ENCODE data around the gene PTRH2.

PTRH2 gene

GRCh38 chr17:59727817-59728533, 20.7 kb upstream of the PTRH2 start:
- H3K36me3 ChIP-seq (ENCODE audit: insufficient read depth), result no peaks in the 10 kb centered on the region
- TF ChIP-seq CTCF (conservative IDR thresholded peaks at IDR 0.05; ENCODE audit: low read depth, low read length), result no peak
- no peak overlapping the region for H3K4me2 ChIP-seq
- H3K79me2 ChIP-seq (ENCODE audit: insufficient read depth, low read depth), result peaks cover 24% of the 10 kb centered on the region; the same call in 1 of the 2 replicates
- H3K9ac ChIP-seq, result no peak overlapping the region
- no peak overlapping the region for H3K27ac ChIP-seq
- H2AFZ ChIP-seq (ENCODE audit: low read depth), result no peak overlapping the region
- no peaks in the 10 kb centered on the region for H4K20me1 ChIP-seq (ENCODE audit: insufficient read depth)
- no peak overlapping the region for H3K4me3 ChIP-seq (IDR thresholded peaks at IDR 0.05; ENCODE audit: insufficient read depth, low read depth, low read length)
- peaks cover 4% of the 10 kb centered on the region for H3K4me1 ChIP-seq (ENCODE audit: low read depth, poor library complexity, severe bottlenecking)
- no peaks in the 10 kb centered on the region for H3K27me3 ChIP-seq (ENCODE audit: insufficient read depth, low read depth)

- no peaks in the 10 kb centered on the region for H3K36me3 ChIP-seq (ENCODE audit: insufficient read depth)
- no peak overlapping the region for H3K4me3 ChIP-seq (IDR thresholded peaks at IDR 0.05; ENCODE audit: insufficient read depth, low read depth, low read length)
- H2AFZ ChIP-seq (ENCODE audit: low read depth), result no peak overlapping the region
- H3K27me3 ChIP-seq (ENCODE audit: insufficient read depth, low read depth), result no peaks in the 10 kb centered on the region
- H4K20me1 ChIP-seq (ENCODE audit: insufficient read depth), result no peaks in the 10 kb centered on the region
- TF ChIP-seq CTCF (conservative IDR thresholded peaks at IDR 0.05; ENCODE audit: low read depth, low read length), result no peak
- no peak overlapping the region for H3K27ac ChIP-seq
- peaks cover 38% of the 10 kb centered on the region; the same call in 1 of the 2 replicates for H3K79me2 ChIP-seq (ENCODE audit: insufficient read depth, low read depth)
- no peak overlapping the region for H3K4me2 ChIP-seq
- H3K4me1 ChIP-seq (ENCODE audit: low read depth, poor library complexity, severe bottlenecking), result peaks cover 4% of the 10 kb centered on the region
- no peak overlapping the region for H3K9ac ChIP-seq
Measured at GRCh38 chr17:59725691-59726090, 18.5 kb upstream of the PTRH2 start.

- Histone ChIP-seq H3K4me3 (IDR thresholded peaks at IDR 0.05; ENCODE audit: insufficient read depth, low read depth, low read length) (no peak overlapping the region), H3K9ac (no peak overlapping the region), H3K79me2 (ENCODE audit: insufficient read depth, low read depth) (peaks cover 52% of the 10 kb centered on the region; the same call in 1 of the 2 replicates), H3K4me1 (ENCODE audit: low read depth, poor library complexity, severe bottlenecking) (no peaks in the 10 kb centered on the region), H3K27ac (no peak overlapping the region), H3K4me2 (no peak overlapping the region), H4K20me1 (ENCODE audit: insufficient read depth) (no peaks in the 10 kb centered on the region), H3K27me3 (ENCODE audit: insufficient read depth, low read depth) (no peaks in the 10 kb centered on the region), H2AFZ (ENCODE audit: low read depth) (no peak overlapping the region), H3K36me3 (ENCODE audit: insufficient read depth) (no peaks in the 10 kb centered on the region)
- TF ChIP-seq CTCF (conservative IDR thresholded peaks at IDR 0.05; ENCODE audit: low read depth, low read length), result no peak
Measured at GRCh38 chr17:59723607-59724006, 16.4 kb upstream of the PTRH2 start.

GRCh38 chr17:59723041-59723440, 15.8 kb upstream of the PTRH2 start:
- Histone ChIP-seq H3K4me1 (ENCODE audit: low read depth, poor library complexity, severe bottlenecking) (no peaks in the 10 kb centered on the region), H4K20me1 (ENCODE audit: insufficient read depth) (no peaks in the 10 kb centered on the region), H3K79me2 (ENCODE audit: insufficient read depth, low read depth) (peaks cover 50% of the 10 kb centered on the region; the same call in 1 of the 2 replicates), H3K27me3 (ENCODE audit: insufficient read depth, low read depth) (no peaks in the 10 kb centered on the region), H3K27ac (no peak overlapping the region), H3K4me3 (IDR thresholded peaks at IDR 0.05; ENCODE audit: insufficient read depth, low read depth, low read length) (no peak overlapping the region), H3K4me2 (no peak overlapping the region), H3K9ac (no peak overlapping the region), H3K36me3 (ENCODE audit: insufficient read depth) (no peaks in the 10 kb centered on the region), H2AFZ (ENCODE audit: low read depth) (no peak overlapping the region)
- TF ChIP-seq CTCF (conservative IDR thresholded peaks at IDR 0.05; ENCODE audit: low read depth, low read length), result no peak

Measured in KMS-11 (cell line).